Neutrophil (primary cell): ENCODE data around the gene WEE1.

ENCODE experiments used
- H3K27ac ChIP-seq: fragments of 200-600 bp; sonication (generic); 2 replicates; pipeline ENCODE4 v1.5.1; 2016; ENCODE audit warnings: mild to moderate bottlenecking, moderate library complexity
- H3K27me3 ChIP-seq: fragments of 200-600 bp; sonication (generic); 2 replicates; pipeline ENCODE4 v1.6.0; 2016; ENCODE audit warnings: mild to moderate bottlenecking
- H3K36me3 ChIP-seq: fragments of 200-600 bp; sonication (generic); 2 replicates; pipeline ENCODE4 v1.5.1; 2017
- H3K4me1 ChIP-seq, 2 experiments: fragments of 200-600 bp in 1 of 2; sonication (generic) in 1 of 2; 1 replicate in 1 of 2; 2 replicates in 1 of 2; pipeline versions ENCODE4 v1.5.1 to v1.6.1; 2013 to 2016; ENCODE audit warnings: low read depth in 1 of 2, low read length in 1 of 2, mild to moderate bottlenecking in 1 of 2, moderate library complexity in 1 of 2; ENCODE audit not compliant: control insufficient read depth in 1 of 2, insufficient read depth in 1 of 2
- H3K4me3 ChIP-seq, 2 experiments: fragments of 200-600 bp in 1 of 2; sonication (generic) in 1 of 2; 1 replicate in 1 of 2; 2 replicates in 1 of 2; pipeline ENCODE4 v1.5.1; 2013 to 2016; ENCODE audit warnings: low read depth in 1 of 2, low read length in 1 of 2, mild to moderate bottlenecking in 1 of 2, moderate library complexity in 1 of 2
- H3K9me3 ChIP-seq: fragments of 200-600 bp; sonication (generic); 2 replicates; pipeline ENCODE4 v1.5.1; 2016
- CTCF ChIP-seq: fragments of 200-600 bp; sonication (generic); IDR thresholded peaks from 2 replicates; pipeline ENCODE4 v1.5.1; 2016; ENCODE audit warnings: antibody characterized with exemption

Gene WEE1

GRCh38 chr11:9571763-9572115 is 1.7 kb upstream of the WEE1 start:
- Histone ChIP-seq H3K27ac (no peak overlapping the region), H3K36me3 (no peaks in the 10 kb centered on the region), H3K4me3 (no peak overlapping the region), H3K27me3 (peaks cover 10% of the 10 kb centered on the region), H3K4me1 (peaks cover 21 to 24% of the 10 kb centered on the region in 2 experiments), H3K9me3 (no peaks in the 10 kb centered on the region)
- TF ChIP-seq CTCF, result no peak

GRCh38 chr11:9573775-9574621 is 528 bp downstream of the WEE1 start:
- Histone ChIP-seq H3K27me3 (peaks cover 10% of the 10 kb centered on the region), H3K36me3 (no peaks in the 10 kb centered on the region), H3K9me3 (no peaks in the 10 kb centered on the region), H3K4me3 (peak overlapping the region; percentile 70 to 93), H3K27ac (peak overlapping the region; percentile 52), H3K4me1 (peaks cover 21 to 24% of the 10 kb centered on the region in 2 experiments)
- no peak for TF ChIP-seq CTCF

GRCh38 chr11:9574622-9575259 is 1.3 kb downstream of the WEE1 start:
- H3K4me1 ChIP-seq, result peaks cover 21 to 24% of the 10 kb centered on the region in 2 experiments
- TF ChIP-seq CTCF, result no peak
- peaks cover 10% of the 10 kb centered on the region for H3K27me3 ChIP-seq
- H3K9me3 ChIP-seq, result no peaks in the 10 kb centered on the region
- no peak overlapping the region for H3K27ac ChIP-seq
- H3K36me3 ChIP-seq, result no peaks in the 10 kb centered on the region
- peak overlapping the region; percentile 70 to 93 for H3K4me3 ChIP-seq

GRCh38 chr11:9575260-9576240 is 2.1 kb downstream of the WEE1 start:
- Histone ChIP-seq H3K27me3 (peaks cover 10% of the 10 kb centered on the region), H3K9me3 (no peaks in the 10 kb centered on the region), H3K27ac (no peak overlapping the region), H3K36me3 (no peaks in the 10 kb centered on the region), H3K4me1 (peaks cover 21 to 24% of the 10 kb centered on the region in 2 experiments), H3K4me3 (peak overlapping the region; percentile 70 to 93)
- TF ChIP-seq CTCF, result no peak

- no peak for TF ChIP-seq CTCF
- Histone ChIP-seq H3K27ac (no peak overlapping the region), H3K27me3 (peaks cover 10% of the 10 kb centered on the region), H3K9me3 (no peaks in the 10 kb centered on the region), H3K4me3 (no peak overlapping the region), H3K36me3 (peaks cover 6% of the 10 kb centered on the region), H3K4me1 (peaks cover 21 to 24% of the 10 kb centered on the region in 2 experiments)
Observed at GRCh38 chr11:9576701-9577381, 3.4 kb downstream of the WEE1 start.
